GM18868 (cell line): ENCODE measurements around the gene CEP20.

ENCODE experiments used
- ATAC-seq: cut with Tn5 transposase; IDR thresholded peaks from one replicate; pipeline ENCODE4 v1.9.1; 2021; ENCODE audit warnings: mild to moderate bottlenecking, moderate library complexity; ENCODE audit not compliant: unreplicated experiment

The CEP20 gene

GRCh38 chr16:15898654-15899053 lies 10.3 kb upstream of the CEP20 start:
- ATAC-seq: no peak

- ATAC-seq: peak; percentile 66
Measured at GRCh38 chr16:15897834-15898254, 9.4 kb upstream of the CEP20 start.

GRCh38 chr16:15897121-15897780 lies 8.8 kb upstream of the CEP20 start:
- ATAC-seq: no peak

- no peak for ATAC-seq
Measured at GRCh38 chr16:15894571-15895374, 6.4 kb upstream of the CEP20 start.

GRCh38 chr16:15891508-15891907 lies 3.1 kb upstream of the CEP20 start:
- ATAC-seq: no peak

GRCh38 chr16:15887283-15887682 lies 1.1 kb downstream of the CEP20 start:
- ATAC-seq: no peak

- ATAC-seq: no peak
Measured at GRCh38 chr16:15886078-15886477, 2.3 kb downstream of the CEP20 start.

GRCh38 chr16:15885560-15886001 lies 2.8 kb downstream of the CEP20 start:
- ATAC-seq: no peak

GRCh38 chr16:15882563-15882962 lies 5.8 kb downstream of the CEP20 start:
- no peak for ATAC-seq

GRCh38 chr16:15881794-15882379 lies 6.5 kb downstream of the CEP20 start:
- ATAC-seq: no peak

GRCh38 chr16:15880434-15881308 lies 7.7 kb downstream of the CEP20 start:
- no peak for ATAC-seq

GRCh38 chr16:15879255-15879811 lies 9.1 kb downstream of the CEP20 start:
- ATAC-seq: no peak

GRCh38 chr16:15876503-15876902 lies 11.9 kb downstream of the CEP20 start:
- ATAC-seq: no peak

GRCh38 chr16:15874745-15875314 lies 13.6 kb downstream of the CEP20 start:
- ATAC-seq: no peak

GRCh38 chr16:15873737-15874136 lies 14.7 kb downstream of the CEP20 start:
- no peak for ATAC-seq

- no peak for ATAC-seq
Measured at GRCh38 chr16:15873301-15873700, 15.1 kb downstream of the CEP20 start.

- ATAC-seq: no peak
Measured at GRCh38 chr16:15870011-15870410, 18.4 kb downstream of the CEP20 start.

- ATAC-seq: no peak
Measured at GRCh38 chr16:15866451-15866850, 22.0 kb downstream of the CEP20 start.

- no peak for ATAC-seq
Measured at GRCh38 chr16:15865742-15866141, 22.7 kb downstream of the CEP20 start.

- ATAC-seq: no peak
Measured at GRCh38 chr16:15864939-15865338, 23.5 kb downstream of the CEP20 start.
